Astrocyte (in vitro differentiated cells and primary cell): ENCODE results near the gene SNX30.

Source experiments
- EZH2 ChIP-seq: IDR thresholded peaks from 2 replicates; pipeline ENCODE4 v1.6.1; 2012; ENCODE audit warnings: mild to moderate bottlenecking, low read length, inconsistent platforms; ENCODE audit not compliant: insufficient read depth
- TF ChIP-seq, protein P1 (sequence below): IDR thresholded peaks from 2 replicates; pipeline ENCODE4 v1.5.1; 2011; ENCODE audit warnings: low read depth, mild to moderate bottlenecking, inconsistent platforms, low read length, moderate library complexity; ENCODE audit not compliant: insufficient read depth

DNA sequence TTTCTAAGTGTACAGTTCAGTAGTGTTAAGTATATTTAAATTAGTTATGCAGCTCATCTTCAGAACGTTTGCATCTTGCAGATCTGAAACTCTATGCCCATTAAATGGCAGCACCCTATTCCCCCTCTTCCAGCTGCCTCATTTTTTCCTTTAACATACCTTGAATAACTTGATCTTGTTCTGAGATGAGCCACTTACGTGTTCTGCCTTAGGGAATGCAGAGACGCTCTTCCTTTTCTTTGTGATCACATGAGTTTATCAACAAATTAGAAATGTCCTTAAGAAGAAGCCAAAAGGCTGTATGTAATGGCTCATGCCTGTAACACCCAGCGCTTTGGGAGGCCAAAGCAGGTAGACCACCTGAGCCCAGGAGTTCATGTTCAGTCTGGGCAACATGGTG is 82.5 kb downstream of the SNX30 start:
- TF ChIP-seq, protein P1, sequence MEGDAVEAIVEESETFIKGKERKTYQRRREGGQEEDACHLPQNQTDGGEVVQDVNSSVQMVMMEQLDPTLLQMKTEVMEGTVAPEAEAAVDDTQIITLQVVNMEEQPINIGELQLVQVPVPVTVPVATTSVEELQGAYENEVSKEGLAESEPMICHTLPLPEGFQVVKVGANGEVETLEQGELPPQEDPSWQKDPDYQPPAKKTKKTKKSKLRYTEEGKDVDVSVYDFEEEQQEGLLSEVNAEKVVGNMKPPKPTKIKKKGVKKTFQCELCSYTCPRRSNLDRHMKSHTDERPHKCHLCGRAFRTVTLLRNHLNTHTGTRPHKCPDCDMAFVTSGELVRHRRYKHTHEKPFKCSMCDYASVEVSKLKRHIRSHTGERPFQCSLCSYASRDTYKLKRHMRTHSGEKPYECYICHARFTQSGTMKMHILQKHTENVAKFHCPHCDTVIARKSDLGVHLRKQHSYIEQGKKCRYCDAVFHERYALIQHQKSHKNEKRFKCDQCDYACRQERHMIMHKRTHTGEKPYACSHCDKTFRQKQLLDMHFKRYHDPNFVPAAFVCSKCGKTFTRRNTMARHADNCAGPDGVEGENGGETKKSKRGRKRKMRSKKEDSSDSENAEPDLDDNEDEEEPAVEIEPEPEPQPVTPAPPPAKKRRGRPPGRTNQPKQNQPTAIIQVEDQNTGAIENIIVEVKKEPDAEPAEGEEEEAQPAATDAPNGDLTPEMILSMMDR = no peak
- no peak for TF ChIP-seq EZH2
